Colonic mucosa (tissue), 4 donors: ENCODE results near the gene ZNF546. TPM values are rescaled to one million over a fixed set of nuclear protein-coding genes. Genes with fewer than 3 reads are reported as not detected.

Source experiments
- DNase-seq: peaks from one replicate; pipeline ENCODE4 v3.0.0-alpha.2; 2020
- H3K27ac ChIP-seq: fragments of 200-600 bp; one replicate; pipeline ENCODE4 v1.8.0; 2021
- H3K27me3 ChIP-seq: fragments of 200-600 bp; one replicate; pipeline ENCODE4 v1.8.0; 2021
- H3K36me3 ChIP-seq: fragments of 200-600 bp; one replicate; pipeline ENCODE4 v1.8.0; 2021
- H3K4me1 ChIP-seq: fragments of 200-600 bp; one replicate; pipeline ENCODE4 v1.8.0; 2021; ENCODE audit warnings: mild to moderate bottlenecking
- H3K4me3 ChIP-seq: fragments of 200-600 bp; one replicate; pipeline ENCODE4 v1.8.0; 2021
- H3K9ac ChIP-seq, 2 donors: one replicate each; pipeline ENCODE4 v1.7.0; 2013; ENCODE audit warnings: control low read depth in 2 of 2, low read depth in 2 of 2, low read length in 2 of 2
- H3K9me3 ChIP-seq: fragments of 200-600 bp; one replicate; pipeline ENCODE4 v1.8.0; 2021
- CTCF ChIP-seq: fragments of 200-600 bp; IDR thresholded peaks from one replicate; pipeline ENCODE4 v1.8.0; 2022; ENCODE audit warnings: antibody characterized with exemption, mild to moderate bottlenecking
- intact Hi-C: fragments of 100-400 bp; cut with DNase I; formaldehyde crosslinking; loops from one replicate; pipeline ENCODE4 v1.14.1; 2022
- total RNA-seq, 2 donors: library from RNA; stranded (reverse); fragmentation: NEBNext Ultra II Directional in 1 of 2; extraction: Animal tissue kit (Norgen Biotek cat#: 25700) in 1 of 2; gene quantifications; one replicate each; pipeline ENCODE4 v1.2.1, GENCODE V29; 2021
- donor health status: healthy.
- donor health status: DM: no; HTN: no; CAD: no.
- donor health status: DM: no; HTN: no; CAD: no.

ZNF546 gene
- total RNA-seq, 2 donors from 2014 or later = 1.1 to 1.3 TPM

GRCh38 chr19:39982883-39983282 is 14.0 kb upstream of the ZNF546 start:
- Histone ChIP-seq H3K27ac (no peak overlapping the region), H3K9me3 (no peaks in the 10 kb centered on the region), H3K27me3 (no peaks in the 10 kb centered on the region), H3K4me1 (no peaks in the 10 kb centered on the region), H3K4me3 (no peak overlapping the region), H3K9ac (no peak overlapping the region), H3K36me3 (peaks cover 12% of the 10 kb centered on the region)
- no peak for DNase-seq
- TF ChIP-seq CTCF = no peak
- intact Hi-C loops = no loop called here

GRCh38 chr19:39983695-39984300 is 13.1 kb upstream of the ZNF546 start:
- intact Hi-C loops = no loop called here
- Histone ChIP-seq H3K27ac (no peak overlapping the region), H3K27me3 (no peaks in the 10 kb centered on the region), H3K4me1 (no peaks in the 10 kb centered on the region), H3K36me3 (peaks cover 12% of the 10 kb centered on the region), H3K9ac (no peak overlapping the region), H3K4me3 (no peak overlapping the region), H3K9me3 (no peaks in the 10 kb centered on the region)
- no peak for DNase-seq
- TF ChIP-seq CTCF = no peak

- H3K27ac ChIP-seq = no peak overlapping the region
- H3K27me3 ChIP-seq = no peaks in the 10 kb centered on the region
- H3K9me3 ChIP-seq = no peaks in the 10 kb centered on the region
- intact Hi-C loops = no loop called here
- H3K9ac ChIP-seq = no peak overlapping the region
- H3K4me3 ChIP-seq = no peak overlapping the region
- TF ChIP-seq CTCF = no peak
- H3K36me3 ChIP-seq = no peaks in the 10 kb centered on the region
- no peak for DNase-seq
- no peaks in the 10 kb centered on the region for H3K4me1 ChIP-seq
Observed at GRCh38 chr19:39986643-39987042, 10.2 kb upstream of the ZNF546 start.

- H3K27ac ChIP-seq = no peak overlapping the region
- no peaks in the 10 kb centered on the region for H3K27me3 ChIP-seq
- intact Hi-C loops = no loop called here
- no peak overlapping the region for H3K4me3 ChIP-seq
- no peaks in the 10 kb centered on the region for H3K36me3 ChIP-seq
- no peaks in the 10 kb centered on the region for H3K4me1 ChIP-seq
- H3K9ac ChIP-seq = no peak overlapping the region
- H3K9me3 ChIP-seq = no peaks in the 10 kb centered on the region
- no peak for TF ChIP-seq CTCF
- DNase-seq = no peak
Observed at GRCh38 chr19:39987167-39987566, 9.7 kb upstream of the ZNF546 start.

- no peak for TF ChIP-seq CTCF
- DNase-seq = no peak
- intact Hi-C loops = no loop called here
Observed at GRCh38 chr19:39987596-39987995, 9.3 kb upstream of the ZNF546 start.

More at GRCh38 chr19:39987596-39987995, 9.3 kb upstream of the ZNF546 start:
- Histone ChIP-seq H3K9me3 (no peaks in the 10 kb centered on the region), H3K4me3 (no peak overlapping the region), H3K36me3 (no peaks in the 10 kb centered on the region), H3K27ac (no peak overlapping the region), H3K9ac (no peak overlapping the region), H3K27me3 (no peaks in the 10 kb centered on the region), H3K4me1 (no peaks in the 10 kb centered on the region)
